ENCODE results near the gene C11orf98.

- TF ChIP-seq CTCF (IDR thresholded peaks at IDR 0.05; ENCODE audit: poor library complexity, severe bottlenecking), result no peak
- no peak for TF ChIP-seq POLR2AphosphoS5 (IDR thresholded peaks at IDR 0.05)
- TF ChIP-seq EP300 (conservative IDR thresholded peaks at IDR 0.05; ENCODE audit: poor library complexity, severe bottlenecking), result no peak
- TF ChIP-seq EZH2 (IDR thresholded peaks at IDR 0.05; ENCODE audit: borderline replicate concordance, insufficient read depth, low read length, poor library complexity, severe bottlenecking), result no peak
- no peak for TF ChIP-seq REST (IDR thresholded peaks at IDR 0.05; ENCODE audit: borderline replicate concordance)
- TF ChIP-seq TAF1 (IDR thresholded peaks at IDR 0.05; ENCODE audit: low read depth), result no peak
Measured at GRCh38 chr11:62644220-62644619, 20.8 kb downstream of the C11orf98 start.

All from neural cell (in vitro differentiated cells).